ENCODE data around the gene DOCK7.
"Not testable (repeated sequence)": the region's sequence is repeated elsewhere in the genome, so short reads cannot be mapped to it uniquely, and the experiment has no call there.

DOCK7 gene

GRCh38 chr1:62527346-62527745, 160.8 kb downstream of the DOCK7 start:
- not testable (repeated sequence) for DNase-seq

- DNase-seq = no peak
These were observed 164.3 kb downstream of the DOCK7 start for GRCh38 chr1:62523860-62524259.

DNA sequence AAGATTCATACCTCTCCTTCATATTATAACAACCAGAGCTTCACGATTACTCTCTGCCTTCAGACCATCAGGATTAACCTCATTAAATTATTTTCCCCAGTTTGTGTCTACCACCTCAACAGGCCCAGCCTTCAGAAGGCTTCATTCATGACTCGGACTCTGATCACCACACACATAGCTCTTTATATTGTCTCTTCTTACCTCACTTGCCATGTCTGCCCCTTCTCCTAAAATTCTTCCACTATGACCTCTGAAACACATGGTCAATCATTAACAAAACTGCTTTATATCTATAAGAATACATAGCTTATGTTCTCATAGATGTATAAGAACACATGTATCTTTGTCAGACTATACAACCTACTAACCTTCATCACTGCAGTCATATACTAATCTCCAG, 171.6 kb downstream of the DOCK7 start:
- DNase-seq = no peak

- DNase-seq = no peak
These were observed 173.3 kb downstream of the DOCK7 start for GRCh38 chr1:62514746-62515423.

DNA sequence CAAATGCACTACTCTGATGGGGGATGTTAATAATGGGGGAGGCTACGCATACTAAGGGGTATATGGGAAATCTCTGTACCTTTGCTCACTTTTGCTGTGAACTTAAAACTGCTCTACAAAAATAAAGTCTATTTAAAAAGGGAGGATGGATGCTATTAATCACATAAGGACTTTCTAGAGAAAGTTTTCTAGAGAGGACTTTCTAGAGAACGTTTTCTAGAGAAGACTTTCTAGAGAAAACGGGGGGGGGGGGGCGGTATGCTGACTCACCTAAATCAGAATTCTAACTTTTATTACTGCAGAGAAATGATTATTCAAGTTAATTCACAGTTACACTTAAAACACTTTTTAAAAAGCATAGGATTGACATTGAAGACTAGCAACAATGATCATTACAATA, 175.2 kb downstream of the DOCK7 start:
- no peak for DNase-seq

DNA sequence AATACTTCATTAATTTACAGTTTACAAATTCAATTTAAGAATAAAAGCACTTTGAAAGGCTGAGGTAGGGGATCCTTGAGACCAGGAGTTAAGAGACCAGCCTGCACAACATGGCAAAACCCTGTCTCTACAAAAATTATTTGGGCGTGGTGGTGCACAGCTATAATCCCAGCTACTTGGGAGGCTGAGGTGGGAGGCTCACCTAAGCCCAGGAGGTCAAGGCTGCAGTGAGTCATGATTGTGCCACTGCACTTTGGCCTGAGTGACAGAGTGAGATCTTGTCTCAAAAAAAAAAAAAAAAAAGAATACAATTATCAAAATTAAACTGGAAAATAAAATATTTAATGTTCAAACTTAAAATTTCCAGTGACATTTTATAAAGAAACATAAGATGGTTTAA, 179.2 kb downstream of the DOCK7 start:
- DNase-seq = no peak

GRCh38 chr1:62508187-62508758, 179.9 kb downstream of the DOCK7 start:
- DNase-seq = peak in 1 of 2 experiments; percentile 50

DNA sequence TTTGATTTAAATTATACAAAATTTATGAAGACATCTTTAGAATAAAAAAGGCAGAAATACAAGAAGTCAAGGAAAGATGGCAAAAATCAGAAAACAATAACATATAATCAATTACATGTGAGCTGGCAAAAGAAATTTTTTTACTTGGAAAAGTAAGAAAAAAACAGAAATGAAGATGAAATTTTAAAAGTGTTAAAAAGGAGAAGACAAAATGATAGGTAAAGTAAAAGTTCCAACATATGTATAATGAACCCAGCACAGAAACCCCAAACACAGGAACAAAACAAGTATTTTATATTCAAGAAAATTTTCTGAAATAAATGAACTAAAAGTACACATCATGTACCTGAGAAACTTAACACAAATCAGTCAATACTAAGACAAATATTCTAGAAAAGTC, 188.0 kb downstream of the DOCK7 start:
- DNase-seq = no peak

GRCh38 chr1:62494137-62494536, 194.0 kb downstream of the DOCK7 start:
- no peak for DNase-seq

- DNase-seq = no peak
These were observed 194.5 kb downstream of the DOCK7 start for GRCh38 chr1:62493656-62494055.

GRCh38 chr1:62492521-62492920, 195.7 kb downstream of the DOCK7 start:
- no peak for DNase-seq

DNA sequence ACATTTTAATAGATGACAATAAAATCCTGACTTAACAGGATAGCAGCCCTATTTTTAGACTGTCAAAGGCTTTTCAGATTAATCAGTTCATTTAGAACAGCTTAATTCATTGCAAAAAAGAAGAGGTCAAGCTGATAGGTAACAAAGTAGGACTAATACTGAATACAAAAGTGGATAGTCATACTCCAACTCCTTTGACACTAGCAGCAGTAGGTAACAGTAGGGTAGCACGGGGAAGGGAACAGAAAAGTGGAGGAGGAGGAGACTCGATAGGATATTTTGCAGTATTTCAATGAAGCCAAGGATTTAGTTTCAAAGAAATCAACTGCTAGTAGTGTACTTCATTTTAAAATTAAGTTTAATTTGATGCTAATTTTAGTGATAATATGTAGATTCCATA, 200.2 kb downstream of the DOCK7 start:
- DNase-seq = no peak

GRCh38 chr1:62484824-62485468, 203.2 kb downstream of the DOCK7 start:
- DNase-seq = no peak

- DNase-seq = no peak
These were observed 206.5 kb downstream of the DOCK7 start for GRCh38 chr1:62481681-62482080.

DNA sequence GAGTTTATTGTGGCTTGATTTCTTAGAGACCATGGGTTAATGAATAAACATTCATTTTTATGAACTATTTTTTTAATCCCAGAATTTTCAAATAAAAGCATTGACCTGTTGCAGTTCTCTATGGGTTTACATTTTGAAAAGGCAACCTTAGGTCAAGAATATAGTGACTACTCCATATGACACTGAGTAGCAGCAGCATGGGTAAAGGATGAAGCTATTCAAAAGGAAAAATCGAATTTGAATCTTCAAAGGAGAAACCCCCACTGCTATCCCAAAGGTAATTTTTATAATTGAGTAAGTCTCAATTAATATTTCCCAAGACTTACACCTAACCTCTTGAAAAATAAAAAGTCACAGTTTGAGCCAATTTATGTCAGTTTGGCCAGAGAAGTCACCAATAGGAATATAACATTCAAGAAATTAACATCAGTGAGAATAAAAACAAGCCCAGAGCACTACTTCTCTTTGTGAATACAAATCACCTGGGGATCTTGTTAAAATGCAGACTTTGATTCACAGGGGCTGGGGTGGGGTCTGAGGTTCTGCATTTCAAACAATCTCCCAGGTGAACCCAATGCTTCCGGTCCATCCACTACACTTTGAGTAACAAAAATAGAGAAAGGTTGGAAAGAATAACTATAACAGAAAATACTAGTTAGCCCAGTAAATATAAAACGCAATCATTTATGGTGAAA, 211.5 kb downstream of the DOCK7 start:
- DNase-seq = no peak

- DNase-seq = peak; percentile 48 to 75
These were observed 221.1 kb downstream of the DOCK7 start for GRCh38 chr1:62467092-62467491.

- DNase-seq = no peak
These were observed 225.8 kb downstream of the DOCK7 start for GRCh38 chr1:62462370-62462769.

- DNase-seq = no peak
These were observed 230.2 kb downstream of the DOCK7 start for GRCh38 chr1:62457955-62458354.

- DNase-seq = no peak
These were observed 235.2 kb downstream of the DOCK7 start for GRCh38 chr1:62452951-62453350.

DNA sequence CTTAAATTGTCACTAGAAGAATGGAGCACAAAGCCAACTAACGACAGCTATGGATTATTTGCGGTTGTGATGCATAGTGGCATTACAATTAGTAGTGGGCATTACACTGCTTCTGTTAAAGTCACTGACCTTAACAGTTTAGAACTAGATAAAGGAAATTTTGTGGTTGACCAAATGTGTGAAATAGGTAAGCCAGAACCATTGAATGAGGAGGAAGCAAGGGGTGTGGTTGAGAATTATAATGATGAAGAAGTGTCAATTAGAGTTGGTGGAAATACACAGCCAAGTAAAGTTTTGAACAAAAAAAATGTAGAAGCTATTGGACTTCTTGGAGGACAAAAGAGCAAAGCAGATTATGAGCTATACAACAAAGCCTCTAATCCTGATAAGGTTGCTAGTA, 237.9 kb downstream of the DOCK7 start:
- no peak for DNase-seq

- DNase-seq = no peak
These were observed 239.8 kb downstream of the DOCK7 start for GRCh38 chr1:62448221-62448933.

DNA sequence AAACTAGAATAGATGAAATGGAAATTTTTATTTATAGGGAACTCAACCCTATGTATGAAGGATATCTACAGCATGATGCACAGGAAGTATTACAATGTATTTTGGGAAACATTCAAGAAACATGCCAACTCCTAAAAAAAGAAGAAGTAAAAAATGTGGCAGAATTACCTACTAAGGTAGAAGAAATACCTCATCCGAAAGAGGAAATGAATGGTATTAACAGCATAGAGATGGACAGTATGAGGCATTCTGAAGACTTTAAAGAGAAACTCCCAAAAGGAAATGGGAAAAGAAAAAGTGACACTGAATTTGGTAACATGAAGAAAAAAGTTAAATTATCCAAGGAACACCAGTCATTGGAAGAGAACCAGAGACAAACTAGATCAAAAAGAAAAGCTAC, 243.5 kb downstream of the DOCK7 start:
- no peak for DNase-seq

Measured in NCI-H446 (cell line).